T-helper 22 cell (primary cell): Measurements from ENCODE around the gene ANO6.
"Not testable (repeated sequence)": the region's sequence is repeated elsewhere in the genome, so short reads cannot be mapped to it uniquely, and the experiment has no call there.

Experiments used
- DNase-seq: peaks from one replicate; pipeline ENCODE4 v3.0.0-alpha.2; 2020; ENCODE audit warnings: low read depth

ANO6 gene

GRCh38 chr12:45236383-45236782 is 20.5 kb downstream of the ANO6 start:
- DNase-seq: not testable (repeated sequence)

GRCh38 chr12:45242180-45242579 is 26.3 kb downstream of the ANO6 start:
- no peak for DNase-seq

- no peak for DNase-seq
These were observed 28.1 kb downstream of the ANO6 start for GRCh38 chr12:45243963-45244362.

- DNase-seq: no peak
These were observed 28.9 kb downstream of the ANO6 start for GRCh38 chr12:45244561-45245343.

- no peak for DNase-seq
These were observed 30.3 kb downstream of the ANO6 start for GRCh38 chr12:45246236-45246635.

GRCh38 chr12:45247589-45247988 is 31.7 kb downstream of the ANO6 start:
- no peak for DNase-seq

- DNase-seq: no peak
These were observed 32.2 kb downstream of the ANO6 start for GRCh38 chr12:45248095-45248494.

- DNase-seq: no peak
These were observed 38.4 kb downstream of the ANO6 start for GRCh38 chr12:45254254-45254653.

GRCh38 chr12:45256721-45257120 is 40.8 kb downstream of the ANO6 start:
- no peak for DNase-seq

GRCh38 chr12:45257185-45257930 is 41.5 kb downstream of the ANO6 start:
- no peak for DNase-seq

GRCh38 chr12:45259675-45260074 is 43.8 kb downstream of the ANO6 start:
- DNase-seq: no peak

GRCh38 chr12:45260104-45260815 is 44.4 kb downstream of the ANO6 start:
- no peak for DNase-seq

GRCh38 chr12:45260854-45261253 is 45.0 kb downstream of the ANO6 start:
- DNase-seq: no peak

- DNase-seq: not testable (repeated sequence)
These were observed 46.3 kb downstream of the ANO6 start for GRCh38 chr12:45262185-45262584.

- DNase-seq: no peak
These were observed 47.7 kb downstream of the ANO6 start for GRCh38 chr12:45263587-45263986.

GRCh38 chr12:45268672-45269411 is 52.9 kb downstream of the ANO6 start:
- no peak for DNase-seq

- no peak for DNase-seq
These were observed 53.5 kb downstream of the ANO6 start for GRCh38 chr12:45269412-45269751.

- no peak for DNase-seq
These were observed 55.1 kb downstream of the ANO6 start for GRCh38 chr12:45270951-45271350.

GRCh38 chr12:45273717-45274271 is 57.9 kb downstream of the ANO6 start:
- no peak for DNase-seq

GRCh38 chr12:45276154-45276755 is 60.4 kb downstream of the ANO6 start:
- DNase-seq: no peak

GRCh38 chr12:45278447-45278846 is 62.6 kb downstream of the ANO6 start:
- no peak for DNase-seq
